Choroid plexus epithelial cell (primary cell): ENCODE data around the gene SDSL.

Source experiments
- DNase-seq: peaks from one replicate; pipeline ENCODE4 v3.0.0-alpha.2; 2010; ENCODE audit warnings: low read depth
- H3K4me3 ChIP-seq: 2 replicates; pipeline ENCODE4 v1.5.1; 2011; ENCODE audit warnings: low read depth, mild to moderate bottlenecking, control low read depth, low read length, moderate library complexity
- CTCF ChIP-seq: conservative IDR thresholded peaks from 2 replicates; pipeline ENCODE4 v1.5.1; 2011; ENCODE audit warnings: low read depth, mild to moderate bottlenecking, control low read depth, inconsistent platforms, low read length, moderate library complexity

SDSL gene

GRCh38 chr12:113464452-113464775 lies 42.2 kb downstream of the SDSL start:
- H3K4me3 ChIP-seq = no peak overlapping the region
- no peak for TF ChIP-seq CTCF

GRCh38 chr12:113464852-113465719 lies 42.9 kb downstream of the SDSL start:
- TF ChIP-seq CTCF = no peak
- DNase-seq = no peak
- H3K4me3 ChIP-seq = no peak overlapping the region

More at GRCh38 chr12:113464452-113464775, 42.2 kb downstream of the SDSL start:
- no peak for DNase-seq

- DNase-seq = no peak
- TF ChIP-seq CTCF = no peak
- H3K4me3 ChIP-seq = no peak overlapping the region
Observed at GRCh38 chr12:113465808-113466453, 43.8 kb downstream of the SDSL start.

GRCh38 chr12:113466454-113467141 lies 44.4 kb downstream of the SDSL start:
- H3K4me3 ChIP-seq = no peak overlapping the region

GRCh38 chr12:113467142-113467501 lies 44.9 kb downstream of the SDSL start:
- no peak for DNase-seq
- peak overlapping the region; percentile 24 for H3K4me3 ChIP-seq
- TF ChIP-seq CTCF = no peak

More at GRCh38 chr12:113466454-113467141, 44.4 kb downstream of the SDSL start:
- DNase-seq = no peak
- no peak for TF ChIP-seq CTCF

- TF ChIP-seq CTCF = no peak
- peak overlapping the region; percentile 24 for H3K4me3 ChIP-seq
- no peak for DNase-seq
Observed at GRCh38 chr12:113467502-113468364, 45.6 kb downstream of the SDSL start.
